Measurements from ENCODE around the gene RASAL1. TPM values are rescaled to one million over a fixed set of nuclear protein-coding genes. Genes with fewer than 3 reads are reported as not detected.

RASAL1 gene
- total RNA-seq, 1 experiment from 2014 or later: 8.1 TPM

DNA sequence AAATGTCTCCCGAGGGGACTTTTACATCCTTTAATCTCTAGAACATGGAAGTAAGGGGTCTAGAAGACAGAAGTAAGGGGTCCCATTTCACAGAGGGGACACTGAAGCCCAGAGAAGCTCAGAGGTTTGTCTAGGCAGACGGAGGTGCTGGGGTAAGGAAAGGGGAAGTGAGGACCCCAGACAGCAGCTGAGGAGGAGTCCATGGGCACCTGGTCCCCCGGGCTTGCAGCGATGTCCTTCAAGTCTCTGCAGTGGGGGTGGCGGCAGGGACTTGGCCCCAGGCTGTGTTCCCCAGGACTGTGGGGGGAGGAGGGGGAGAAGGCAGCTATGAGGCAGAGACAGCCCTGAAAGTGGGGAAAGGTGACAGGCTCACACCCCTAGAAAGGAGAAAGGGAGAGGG is 48.4 kb downstream of the RASAL1 start (continued):
- TF ChIP-seq NR2C2 (CRISPR knock-in tag; IDR thresholded peaks at IDR 0.05) (no peak), CBFB (CRISPR knock-in tag; IDR thresholded peaks at IDR 0.05; ENCODE audit: low read depth) (no peak), ZBTB21 (CRISPR knock-in tag; IDR thresholded peaks at IDR 0.05; ENCODE audit: borderline replicate concordance) (no peak), SMAD4 (CRISPR knock-in tag; IDR thresholded peaks at IDR 0.05) (no peak)
- TF ChIP-seq, protein P1, sequence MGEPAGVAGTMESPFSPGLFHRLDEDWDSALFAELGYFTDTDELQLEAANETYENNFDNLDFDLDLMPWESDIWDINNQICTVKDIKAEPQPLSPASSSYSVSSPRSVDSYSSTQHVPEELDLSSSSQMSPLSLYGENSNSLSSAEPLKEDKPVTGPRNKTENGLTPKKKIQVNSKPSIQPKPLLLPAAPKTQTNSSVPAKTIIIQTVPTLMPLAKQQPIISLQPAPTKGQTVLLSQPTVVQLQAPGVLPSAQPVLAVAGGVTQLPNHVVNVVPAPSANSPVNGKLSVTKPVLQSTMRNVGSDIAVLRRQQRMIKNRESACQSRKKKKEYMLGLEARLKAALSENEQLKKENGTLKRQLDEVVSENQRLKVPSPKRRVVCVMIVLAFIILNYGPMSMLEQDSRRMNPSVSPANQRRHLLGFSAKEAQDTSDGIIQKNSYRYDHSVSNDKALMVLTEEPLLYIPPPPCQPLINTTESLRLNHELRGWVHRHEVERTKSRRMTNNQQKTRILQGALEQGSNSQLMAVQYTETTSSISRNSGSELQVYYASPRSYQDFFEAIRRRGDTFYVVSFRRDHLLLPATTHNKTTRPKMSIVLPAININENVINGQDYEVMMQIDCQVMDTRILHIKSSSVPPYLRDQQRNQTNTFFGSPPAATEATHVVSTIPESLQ (CRISPR knock-in tag; IDR thresholded peaks at IDR 0.05): no peak
- TF ChIP-seq, protein P2, sequence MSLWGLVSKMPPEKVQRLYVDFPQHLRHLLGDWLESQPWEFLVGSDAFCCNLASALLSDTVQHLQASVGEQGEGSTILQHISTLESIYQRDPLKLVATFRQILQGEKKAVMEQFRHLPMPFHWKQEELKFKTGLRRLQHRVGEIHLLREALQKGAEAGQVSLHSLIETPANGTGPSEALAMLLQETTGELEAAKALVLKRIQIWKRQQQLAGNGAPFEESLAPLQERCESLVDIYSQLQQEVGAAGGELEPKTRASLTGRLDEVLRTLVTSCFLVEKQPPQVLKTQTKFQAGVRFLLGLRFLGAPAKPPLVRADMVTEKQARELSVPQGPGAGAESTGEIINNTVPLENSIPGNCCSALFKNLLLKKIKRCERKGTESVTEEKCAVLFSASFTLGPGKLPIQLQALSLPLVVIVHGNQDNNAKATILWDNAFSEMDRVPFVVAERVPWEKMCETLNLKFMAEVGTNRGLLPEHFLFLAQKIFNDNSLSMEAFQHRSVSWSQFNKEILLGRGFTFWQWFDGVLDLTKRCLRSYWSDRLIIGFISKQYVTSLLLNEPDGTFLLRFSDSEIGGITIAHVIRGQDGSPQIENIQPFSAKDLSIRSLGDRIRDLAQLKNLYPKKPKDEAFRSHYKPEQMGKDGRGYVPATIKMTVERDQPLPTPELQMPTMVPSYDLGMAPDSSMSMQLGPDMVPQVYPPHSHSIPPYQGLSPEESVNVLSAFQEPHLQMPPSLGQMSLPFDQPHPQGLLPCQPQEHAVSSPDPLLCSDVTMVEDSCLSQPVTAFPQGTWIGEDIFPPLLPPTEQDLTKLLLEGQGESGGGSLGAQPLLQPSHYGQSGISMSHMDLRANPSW (CRISPR knock-in tag; conservative IDR thresholded peaks at IDR 0.05; ENCODE audit: low read depth): no peak
- TF ChIP-seq, protein P3, sequence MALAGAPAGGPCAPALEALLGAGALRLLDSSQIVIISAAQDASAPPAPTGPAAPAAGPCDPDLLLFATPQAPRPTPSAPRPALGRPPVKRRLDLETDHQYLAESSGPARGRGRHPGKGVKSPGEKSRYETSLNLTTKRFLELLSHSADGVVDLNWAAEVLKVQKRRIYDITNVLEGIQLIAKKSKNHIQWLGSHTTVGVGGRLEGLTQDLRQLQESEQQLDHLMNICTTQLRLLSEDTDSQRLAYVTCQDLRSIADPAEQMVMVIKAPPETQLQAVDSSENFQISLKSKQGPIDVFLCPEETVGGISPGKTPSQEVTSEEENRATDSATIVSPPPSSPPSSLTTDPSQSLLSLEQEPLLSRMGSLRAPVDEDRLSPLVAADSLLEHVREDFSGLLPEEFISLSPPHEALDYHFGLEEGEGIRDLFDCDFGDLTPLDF (CRISPR knock-in tag; IDR thresholded peaks at IDR 0.05): no peak

DNA sequence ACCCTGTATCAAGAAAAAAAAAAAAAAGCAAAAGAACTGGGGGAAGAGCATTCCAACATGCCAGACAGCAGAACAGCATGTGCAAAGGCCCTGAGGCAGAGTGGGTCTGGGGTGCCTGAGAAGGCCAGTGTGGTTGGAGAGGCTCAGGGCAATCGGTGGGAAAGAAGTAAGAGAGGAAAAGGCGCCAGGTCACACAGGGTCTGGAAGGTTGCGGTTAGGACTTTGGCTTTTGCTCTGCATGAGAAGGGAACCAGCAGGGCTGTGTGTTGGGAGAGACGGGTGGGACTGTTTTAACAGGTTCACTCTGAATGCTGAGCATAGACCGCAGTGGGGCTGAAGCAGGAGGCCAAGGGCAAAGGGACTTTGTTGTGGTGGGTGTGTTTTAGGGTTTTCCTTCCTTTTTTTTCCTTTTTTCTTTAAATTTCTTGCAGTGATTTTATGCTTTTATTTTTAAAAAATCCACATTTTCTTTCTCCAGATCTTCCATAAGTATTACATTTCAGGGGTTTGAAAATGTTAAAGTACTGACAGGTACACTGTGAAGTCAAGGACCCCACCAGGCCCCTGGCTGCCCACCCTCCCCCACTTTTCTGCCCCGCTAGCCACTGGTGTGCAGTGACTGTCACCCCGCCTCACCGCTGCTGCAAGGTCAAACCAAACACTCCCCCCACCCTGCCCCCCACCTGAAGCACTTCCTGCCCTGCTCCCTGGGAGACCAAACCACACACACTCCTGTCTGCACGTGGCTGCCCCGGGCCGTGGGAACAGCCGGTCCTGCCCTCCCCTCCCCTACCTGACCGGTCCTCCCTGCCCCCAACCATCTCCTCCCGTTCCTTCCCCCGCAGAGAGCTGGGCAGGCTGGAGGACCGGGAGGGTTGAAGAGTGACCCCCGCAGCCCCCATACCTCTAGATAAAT is 49.1 kb downstream of the RASAL1 start:
- no peaks in the 10 kb centered on the region; the same call in 1 of the 2 replicates for H3K27me3 Mint-ChIP-seq (ENCODE audit: low read depth)
- POLR2A ChIA-PET: interaction anchor here (1.1 kb wide), 1 partner anchor 75 kb away, joined by 3 read pairs; no protein-coding TSS in a partner anchor
- peak overlapping the region; percentile 42; the same call in 1 of the 2 replicates for H3K4me3 Mint-ChIP-seq
- ATAC-seq (peak; percentile 34), DNase-seq (ENCODE audit: low spot score) (no peak)
- H3K27ac Mint-ChIP-seq: no peak overlapping the region
- TF ChIP-seq FOXP1 (CRISPR knock-in tag; IDR thresholded peaks at IDR 0.05; ENCODE audit: borderline replicate concordance) (no peak), GTF2I (CRISPR knock-in tag; conservative IDR thresholded peaks at IDR 0.05) (0 out of 2 replicates have a peak, but pooled peaks have one; percentile 29)
- TF ChIP-seq, protein P4, sequence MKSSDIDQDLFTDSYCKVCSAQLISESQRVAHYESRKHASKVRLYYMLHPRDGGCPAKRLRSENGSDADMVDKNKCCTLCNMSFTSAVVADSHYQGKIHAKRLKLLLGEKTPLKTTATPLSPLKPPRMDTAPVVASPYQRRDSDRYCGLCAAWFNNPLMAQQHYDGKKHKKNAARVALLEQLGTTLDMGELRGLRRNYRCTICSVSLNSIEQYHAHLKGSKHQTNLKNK (CRISPR knock-in tag; IDR thresholded peaks at IDR 0.05): no peak
- TF ChIP-seq, protein P5, sequence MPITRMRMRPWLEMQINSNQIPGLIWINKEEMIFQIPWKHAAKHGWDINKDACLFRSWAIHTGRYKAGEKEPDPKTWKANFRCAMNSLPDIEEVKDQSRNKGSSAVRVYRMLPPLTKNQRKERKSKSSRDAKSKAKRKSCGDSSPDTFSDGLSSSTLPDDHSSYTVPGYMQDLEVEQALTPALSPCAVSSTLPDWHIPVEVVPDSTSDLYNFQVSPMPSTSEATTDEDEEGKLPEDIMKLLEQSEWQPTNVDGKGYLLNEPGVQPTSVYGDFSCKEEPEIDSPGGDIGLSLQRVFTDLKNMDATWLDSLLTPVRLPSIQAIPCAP (CRISPR knock-in tag; IDR thresholded peaks at IDR 0.05): no peak
- no peaks in the 10 kb centered on the region for H3K36me3 Mint-ChIP-seq
- CTCF ChIA-PET: interaction anchor here (0.6 to 1.2 kb wide), 7 partner anchors 18 to 1269 kb away, joined by 3 to 6 read pairs (median 4); partner anchors contain the start of gene RASAL1
- no peaks in the 10 kb centered on the region for H3K9me3 Mint-ChIP-seq
- H3K4me1 Mint-ChIP-seq: peaks cover 21% of the 10 kb centered on the region

DNA sequence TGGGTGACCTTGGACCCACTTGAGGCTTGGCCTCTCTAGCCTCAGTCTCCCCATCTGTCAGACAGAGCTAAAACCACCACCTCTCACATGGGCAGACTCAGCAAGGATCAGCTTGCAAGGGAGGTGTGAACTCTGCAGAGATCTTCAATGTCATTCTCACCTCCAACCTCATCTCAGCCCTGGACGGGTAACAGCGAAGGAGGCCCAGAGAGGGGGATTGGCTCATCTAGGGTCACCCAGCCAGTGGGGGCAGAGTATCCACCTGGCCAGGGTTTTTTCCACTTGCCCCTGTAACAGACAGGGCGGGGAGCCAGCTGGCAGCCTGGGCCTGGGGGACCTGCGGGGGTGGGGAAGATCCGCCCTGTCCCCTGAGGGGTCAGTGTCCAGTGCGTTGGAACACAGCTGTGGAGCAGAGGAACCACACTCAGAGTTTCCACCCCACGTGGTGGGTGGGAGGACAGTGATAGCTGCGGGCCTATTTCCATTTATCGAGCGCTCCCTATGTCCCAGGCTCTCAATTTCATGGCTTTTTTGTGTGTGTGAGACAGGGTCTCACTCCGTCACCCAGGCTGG is 51.6 kb downstream of the RASAL1 start:
- no peak for ATAC-seq
- no peak overlapping the region for H3K4me3 Mint-ChIP-seq
- H3K9me3 Mint-ChIP-seq: no peaks in the 10 kb centered on the region
- H3K36me3 Mint-ChIP-seq: no peaks in the 10 kb centered on the region
- H3K4me1 Mint-ChIP-seq: peaks cover 21% of the 10 kb centered on the region
- H3K27me3 Mint-ChIP-seq (ENCODE audit: low read depth): peaks cover 9% of the 10 kb centered on the region
- ChIA-PET CTCF (interaction anchor here (1.2 kb wide), 2 partner anchors 26 to 91 kb away, joined by 3 read pairs; no protein-coding TSS in a partner anchor), POLR2A (no interaction called here)
- peak overlapping the region; percentile 2; the same call in 1 of the 2 replicates for H3K27ac Mint-ChIP-seq
- DNase-seq (ENCODE audit: low spot score): no peak
- TF ChIP-seq, protein P2 (CRISPR knock-in tag; conservative IDR thresholded peaks at IDR 0.05; ENCODE audit: low read depth): no peak
- TF ChIP-seq, protein P4 (CRISPR knock-in tag; IDR thresholded peaks at IDR 0.05): no peak
- TF ChIP-seq NR1H2 (CRISPR knock-in tag; IDR thresholded peaks at IDR 0.05) (no peak), ATF1 (CRISPR knock-in tag; IDR thresholded peaks at IDR 0.05) (no peak), ZNF317 (CRISPR knock-in tag; IDR thresholded peaks at IDR 0.05; ENCODE audit: borderline replicate concordance, low read depth) (no peak)
